D341Med (cell line): ENCODE results near the gene BCAP29.

Experiments used
- DNase-seq: peaks from one replicate; pipeline ENCODE4 v3.0.0; 2012; ENCODE audit warnings: low spot score

Gene BCAP29

GRCh38 chr7:107582875-107583274 lies 2.8 kb downstream of the BCAP29 start:
- no peak for DNase-seq

GRCh38 chr7:107584716-107585115 lies 4.7 kb downstream of the BCAP29 start:
- no peak for DNase-seq

DNA sequence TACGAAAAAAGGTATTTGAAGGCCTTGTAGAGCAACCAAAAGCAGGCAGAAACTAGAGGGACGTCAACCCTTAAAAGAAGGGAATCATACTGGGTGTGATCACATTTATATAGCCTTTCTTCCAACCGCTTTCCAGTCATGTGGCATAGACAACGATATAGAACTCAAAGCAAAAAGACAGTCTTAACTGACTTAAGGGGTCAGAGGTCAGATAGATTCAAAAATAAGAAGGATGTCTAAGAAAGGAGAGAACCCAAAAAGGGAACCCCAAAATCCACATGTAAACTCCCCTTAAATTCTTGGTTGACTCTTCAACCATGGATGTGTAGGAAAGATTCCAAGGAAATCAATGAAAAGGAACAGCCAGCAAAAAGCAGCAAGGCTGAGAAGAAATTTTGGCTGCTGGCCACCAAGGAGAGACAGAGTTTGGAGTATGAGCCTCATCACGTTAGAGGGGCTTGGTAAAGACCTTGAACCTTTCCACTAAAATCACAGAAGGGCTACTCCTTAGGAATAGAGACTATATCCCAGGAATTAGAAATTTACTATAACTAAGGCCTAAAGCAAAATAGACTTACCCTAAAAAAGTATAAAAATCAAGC lies 8.6 kb downstream of the BCAP29 start:
- DNase-seq = no peak

DNA sequence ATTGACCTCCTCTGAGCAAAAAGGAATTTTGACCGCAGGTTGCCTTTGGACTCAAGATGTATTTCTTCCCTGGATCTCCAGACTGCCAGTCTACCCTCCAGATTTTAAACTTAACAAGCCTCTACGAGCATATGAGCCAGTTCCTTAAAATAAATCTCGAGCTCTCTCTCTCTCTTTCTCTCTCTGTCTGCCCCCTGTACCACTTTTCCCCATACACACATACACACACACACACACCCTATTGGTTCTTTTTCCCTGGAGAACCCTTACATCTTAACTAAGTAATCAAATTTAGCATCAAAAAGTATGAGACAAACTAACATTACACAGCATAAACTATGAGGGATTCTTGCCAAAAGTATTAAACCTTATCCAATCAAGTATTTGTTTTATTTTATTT lies 11.4 kb downstream of the BCAP29 start:
- no peak for DNase-seq

DNA sequence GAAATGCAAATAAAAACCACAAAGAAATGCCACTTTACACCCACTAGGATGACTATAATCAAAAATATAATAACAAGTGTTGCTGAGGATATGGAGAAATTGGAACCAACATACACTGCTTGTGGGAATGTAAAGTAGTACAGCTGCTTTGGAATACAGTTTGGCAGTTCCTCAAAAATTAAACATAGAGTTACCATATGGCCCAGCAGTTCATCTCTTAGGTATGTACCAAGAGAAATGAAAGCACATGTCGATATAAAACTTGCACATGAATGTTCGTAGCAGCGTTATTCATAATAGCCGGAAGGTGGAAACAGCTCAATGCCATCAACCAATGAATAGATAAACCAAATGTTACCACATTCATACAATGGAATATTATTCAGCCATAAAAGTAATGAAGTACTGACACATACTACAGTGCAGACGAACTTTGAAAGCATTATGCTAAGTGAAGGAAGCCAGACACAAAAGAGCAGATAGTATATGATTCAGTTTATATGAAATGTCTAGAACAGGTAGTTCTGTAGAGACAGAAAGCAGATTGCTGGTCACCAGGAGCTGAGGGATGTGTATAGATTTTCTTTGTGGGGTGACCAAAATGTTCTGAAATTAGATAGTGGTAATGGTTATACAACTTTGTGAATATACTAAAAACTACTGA lies 12.4 kb downstream of the BCAP29 start:
- DNase-seq = no peak

DNA sequence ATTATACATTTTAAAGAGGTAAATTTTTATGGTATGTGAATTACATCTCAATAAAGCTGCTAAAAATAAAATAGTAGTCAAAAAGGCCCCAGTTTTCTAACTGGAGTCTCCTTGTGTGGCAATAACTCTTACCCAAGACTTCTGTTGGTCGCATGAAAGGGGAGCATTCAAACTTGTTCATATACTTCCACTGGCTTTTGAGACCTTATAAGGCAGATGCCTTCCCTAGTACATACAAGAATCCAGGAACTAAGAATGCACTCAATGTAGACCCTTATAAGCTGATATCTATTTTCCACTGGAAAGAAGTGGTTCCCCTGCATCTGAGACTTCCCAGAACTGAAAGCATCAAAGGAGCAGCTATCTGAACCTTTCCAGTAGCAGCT lies 13.0 kb downstream of the BCAP29 start:
- DNase-seq = no peak

DNA sequence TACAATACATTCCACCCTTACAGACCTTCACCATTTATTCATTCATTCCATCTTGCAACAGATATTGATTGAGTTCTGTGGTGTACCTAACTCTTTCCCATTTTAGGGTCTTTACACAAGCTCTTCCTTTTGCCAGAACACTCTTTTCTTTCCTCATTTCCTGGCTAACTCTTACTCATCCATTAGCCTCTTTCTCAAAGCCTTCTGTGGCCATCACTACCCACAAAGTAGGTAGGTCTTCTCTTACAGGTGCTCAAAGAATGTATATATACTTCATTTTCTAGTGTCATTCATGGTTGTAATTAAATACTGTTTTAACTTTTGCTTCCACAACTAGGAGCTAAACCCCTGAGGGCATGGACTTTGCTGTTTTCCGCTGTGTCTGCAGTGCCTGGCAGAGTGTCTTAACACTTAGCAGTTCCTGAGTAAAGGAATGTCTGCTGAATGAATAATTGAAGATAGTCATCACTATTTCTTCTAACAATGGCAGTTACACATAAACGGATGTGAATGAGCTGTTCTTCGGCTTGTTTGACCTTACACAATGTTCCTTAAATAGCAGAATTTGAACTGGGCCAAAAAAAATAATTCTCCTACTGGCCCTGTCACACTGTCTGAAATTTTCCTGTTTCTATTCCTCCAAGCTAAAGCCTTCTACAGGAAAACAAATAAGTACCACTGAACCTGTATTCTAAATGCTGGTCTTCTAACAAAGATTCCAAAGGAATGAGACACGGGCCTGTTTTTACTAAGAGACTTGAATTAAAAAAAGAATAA lies 15.1 kb downstream of the BCAP29 start:
- no peak for DNase-seq

DNA sequence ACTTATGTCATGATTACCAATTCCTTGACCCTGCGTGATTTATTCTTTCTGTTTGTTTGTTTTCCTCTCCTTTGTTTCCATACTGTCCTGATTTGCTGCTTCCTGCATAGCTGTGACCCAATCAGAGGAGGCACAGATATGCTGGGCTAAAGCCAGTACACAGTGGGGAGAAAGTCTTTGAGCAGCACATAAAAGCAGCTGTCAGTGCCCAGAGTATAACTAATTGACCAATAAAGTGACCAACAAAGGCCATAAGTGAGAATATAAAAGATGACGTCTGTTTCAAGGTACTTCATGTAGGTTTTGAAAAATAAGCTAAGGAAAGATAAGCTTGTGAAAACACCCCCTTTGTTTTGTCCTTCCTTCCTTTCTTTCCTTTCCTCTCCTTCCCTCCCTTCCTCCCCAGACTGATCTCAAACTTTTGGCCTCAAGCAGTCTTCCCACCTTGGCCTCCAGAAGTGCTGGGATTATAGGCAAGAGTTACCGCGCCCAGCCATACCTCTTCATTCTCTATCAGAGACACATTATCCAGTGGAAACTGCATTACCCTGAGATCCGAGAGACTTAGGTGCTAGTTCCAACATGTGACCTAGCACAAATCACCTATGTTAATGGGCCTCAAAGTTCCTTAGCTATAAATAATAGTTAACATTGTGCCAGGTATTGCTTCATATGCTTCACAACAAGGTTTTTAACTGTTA lies 17.0 kb downstream of the BCAP29 start:
- DNase-seq = no peak

DNA sequence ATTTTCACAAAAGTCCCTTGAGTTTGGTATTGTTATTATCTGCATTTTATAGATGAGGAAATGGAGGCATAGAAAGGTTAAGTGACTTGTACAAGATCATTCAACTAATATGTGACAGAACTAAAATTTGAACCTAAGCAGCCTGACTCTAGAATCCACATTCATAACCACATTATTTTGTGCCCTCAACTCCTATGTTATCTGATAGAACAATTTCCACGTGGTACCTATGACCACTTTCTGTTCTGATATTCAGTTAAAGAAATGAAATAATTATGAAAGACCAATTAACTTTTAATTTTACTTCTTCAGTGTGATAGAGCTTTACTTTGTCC lies 17.5 kb downstream of the BCAP29 start:
- no peak for DNase-seq

DNA sequence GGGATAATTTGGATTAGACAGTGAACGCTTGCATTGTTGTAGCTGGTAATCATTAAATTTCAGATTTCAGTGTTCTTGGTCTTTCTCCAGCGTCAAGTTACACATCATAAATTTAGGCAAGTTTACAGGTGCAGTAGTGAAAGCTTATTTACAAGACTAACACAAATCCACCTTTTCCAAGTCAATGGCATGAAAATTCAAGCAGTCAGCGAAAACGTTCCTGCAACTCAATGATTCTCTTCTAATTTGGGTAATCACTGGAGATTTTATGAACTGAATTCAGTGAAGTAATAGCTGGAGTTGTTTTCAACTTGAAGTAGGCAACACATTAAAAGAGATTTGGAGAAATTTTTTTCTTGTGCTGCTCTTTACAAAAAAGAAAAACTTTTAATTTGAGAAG lies 17.9 kb downstream of the BCAP29 start:
- DNase-seq = no peak

DNA sequence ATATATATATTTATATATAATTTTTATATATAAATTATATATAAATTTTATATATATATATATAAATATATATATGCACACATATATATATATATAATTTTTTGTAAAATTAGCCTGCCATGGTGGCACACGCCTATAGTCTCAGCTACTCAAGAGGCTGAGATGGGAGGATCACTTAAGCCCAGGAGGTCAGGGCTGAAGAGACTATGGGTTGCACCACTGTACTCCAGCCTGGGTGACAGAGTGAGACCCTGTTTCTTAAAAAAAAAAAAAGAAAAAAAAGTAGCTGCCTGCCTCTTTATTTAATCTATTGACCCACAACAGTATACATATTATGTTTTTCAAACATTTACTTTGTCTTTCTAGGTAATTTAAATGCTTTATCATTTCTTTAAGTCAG lies 19.2 kb downstream of the BCAP29 start:
- DNase-seq = no peak

DNA sequence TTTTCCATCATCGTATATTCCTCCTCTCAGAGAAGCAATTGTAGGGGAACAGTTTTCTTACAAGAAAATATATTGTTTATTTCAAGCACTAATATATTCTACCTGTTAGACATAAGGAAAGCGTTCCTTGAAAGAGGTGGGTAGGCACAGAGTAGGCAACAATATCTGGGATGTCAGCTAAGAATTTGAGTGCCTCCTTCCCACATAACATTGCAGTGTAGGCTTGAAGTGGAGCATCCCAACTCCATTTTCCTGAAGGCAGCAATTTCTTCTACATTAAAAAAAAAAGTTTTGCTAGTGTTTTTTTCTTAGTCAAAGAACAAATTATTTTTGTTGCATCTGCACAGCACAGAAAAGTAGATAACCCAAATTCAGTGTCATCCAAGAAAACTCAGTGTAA lies 20.8 kb downstream of the BCAP29 start:
- DNase-seq = no peak

GRCh38 chr7:107605218-107605815 lies 25.3 kb downstream of the BCAP29 start:
- no peak for DNase-seq

DNA sequence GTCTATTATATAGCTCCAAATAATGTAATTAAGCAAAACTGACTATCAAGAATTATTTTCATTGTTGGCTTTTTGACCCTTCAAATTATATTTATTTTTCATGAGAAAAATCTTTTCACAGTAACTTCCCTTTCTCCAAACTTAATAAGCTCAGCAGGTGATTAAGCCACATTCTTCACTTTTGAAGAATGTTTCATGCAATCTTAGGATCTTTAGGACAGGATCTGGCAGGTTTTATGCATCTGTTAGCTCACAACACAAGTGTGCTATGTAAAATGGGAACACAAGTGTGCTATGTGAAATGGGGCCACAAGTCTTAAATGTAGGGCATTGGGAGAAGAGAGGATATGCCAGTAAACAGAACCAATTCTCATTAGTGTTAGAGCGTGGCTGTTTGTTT lies 26.3 kb downstream of the BCAP29 start:
- DNase-seq = no peak

DNA sequence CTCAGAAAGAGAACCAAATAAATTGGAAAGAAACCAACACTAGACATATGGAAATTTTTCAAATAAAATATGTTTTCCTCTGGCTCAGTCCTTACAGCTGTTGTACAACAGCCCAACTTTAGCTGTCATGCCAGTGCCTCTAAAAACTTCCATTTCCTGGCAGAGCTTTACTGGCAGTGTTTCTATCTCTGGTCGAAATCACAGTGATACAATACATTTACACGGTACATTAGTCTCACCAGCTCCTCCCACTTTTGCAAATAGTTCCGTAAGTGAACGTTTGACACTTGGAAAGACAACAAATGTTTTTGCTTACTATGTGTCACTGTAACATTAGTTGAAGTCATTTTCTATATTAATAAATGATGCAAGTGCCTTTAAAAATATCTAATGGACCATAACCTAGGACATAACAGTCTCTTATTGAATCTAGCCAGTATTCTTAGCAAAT lies 29.8 kb downstream of the BCAP29 start:
- no peak for DNase-seq

DNA sequence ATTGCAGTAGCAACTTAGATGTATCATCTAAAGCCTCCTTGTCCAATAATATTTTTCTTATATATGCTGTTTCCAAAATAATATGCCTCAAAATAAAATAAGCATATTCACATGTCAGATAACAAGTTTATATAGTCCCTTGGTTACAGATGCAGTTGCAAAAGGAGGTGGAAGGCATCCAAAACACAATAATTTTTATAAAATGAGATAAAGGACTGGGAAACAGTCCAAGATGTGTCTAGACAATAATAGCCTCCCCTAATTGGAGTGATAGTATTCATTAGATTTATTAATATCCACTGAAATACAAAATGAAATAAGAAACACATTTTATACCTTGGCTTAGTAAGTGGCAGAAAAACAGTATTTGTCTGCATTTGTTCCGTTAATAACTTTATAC lies 30.3 kb downstream of the BCAP29 start:
- DNase-seq = no peak

DNA sequence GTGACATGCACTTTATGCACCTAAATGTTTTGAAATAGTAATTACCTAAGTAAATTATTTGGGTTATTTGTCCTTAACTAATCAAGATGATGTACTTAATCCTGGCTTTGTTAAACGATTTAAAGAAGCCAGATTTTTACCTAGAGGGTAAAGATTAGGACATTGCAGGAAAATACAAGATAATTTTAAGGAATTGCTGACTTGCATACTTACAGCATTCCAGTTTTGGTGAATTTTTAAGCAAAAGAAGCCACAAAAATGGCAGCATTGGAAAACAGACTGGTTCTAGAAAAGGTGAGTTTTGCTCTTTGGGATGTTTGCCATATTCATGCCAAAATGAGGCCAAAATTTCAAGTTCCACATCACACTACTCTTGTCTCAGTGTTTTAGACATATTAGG lies 33.4 kb downstream of the BCAP29 start:
- no peak for DNase-seq

DNA sequence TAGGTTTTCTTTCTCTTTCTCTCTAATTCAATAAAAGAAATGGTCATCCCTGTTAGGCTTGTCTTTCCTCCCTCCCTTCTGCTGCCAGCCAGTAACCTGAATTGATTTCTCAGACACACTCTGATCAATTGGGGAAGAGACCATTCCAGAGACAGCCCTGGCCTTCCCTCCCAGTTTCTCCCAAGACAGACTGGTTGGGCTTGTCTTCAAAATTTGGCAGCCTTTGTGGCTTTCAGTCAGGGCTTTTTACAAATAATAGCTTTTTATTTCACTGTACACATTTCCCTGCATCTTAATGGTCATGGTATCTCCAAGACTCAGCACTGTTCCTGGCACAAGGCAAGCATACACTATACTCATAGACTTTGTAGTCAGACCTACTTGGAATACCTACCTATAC lies 33.9 kb downstream of the BCAP29 start:
- no peak for DNase-seq

DNA sequence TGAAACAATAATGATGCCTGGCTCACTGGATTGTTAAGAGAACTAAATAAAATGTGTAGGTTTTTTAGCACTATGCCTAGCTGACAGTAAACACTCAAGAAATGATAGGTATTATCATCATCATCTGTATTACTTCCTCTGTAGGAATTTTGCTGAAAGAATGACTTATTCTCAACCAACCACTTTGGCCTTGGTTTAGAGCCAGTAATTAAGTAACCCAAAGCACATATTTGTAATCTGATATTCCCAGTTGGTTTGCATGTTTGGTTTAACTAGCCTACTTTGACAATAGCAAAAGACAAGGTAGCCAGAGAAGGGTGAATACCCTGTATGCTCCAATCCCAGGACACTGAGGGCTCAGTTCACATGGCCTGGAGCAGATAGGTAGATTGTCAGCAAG lies 34.4 kb downstream of the BCAP29 start:
- DNase-seq = no peak

DNA sequence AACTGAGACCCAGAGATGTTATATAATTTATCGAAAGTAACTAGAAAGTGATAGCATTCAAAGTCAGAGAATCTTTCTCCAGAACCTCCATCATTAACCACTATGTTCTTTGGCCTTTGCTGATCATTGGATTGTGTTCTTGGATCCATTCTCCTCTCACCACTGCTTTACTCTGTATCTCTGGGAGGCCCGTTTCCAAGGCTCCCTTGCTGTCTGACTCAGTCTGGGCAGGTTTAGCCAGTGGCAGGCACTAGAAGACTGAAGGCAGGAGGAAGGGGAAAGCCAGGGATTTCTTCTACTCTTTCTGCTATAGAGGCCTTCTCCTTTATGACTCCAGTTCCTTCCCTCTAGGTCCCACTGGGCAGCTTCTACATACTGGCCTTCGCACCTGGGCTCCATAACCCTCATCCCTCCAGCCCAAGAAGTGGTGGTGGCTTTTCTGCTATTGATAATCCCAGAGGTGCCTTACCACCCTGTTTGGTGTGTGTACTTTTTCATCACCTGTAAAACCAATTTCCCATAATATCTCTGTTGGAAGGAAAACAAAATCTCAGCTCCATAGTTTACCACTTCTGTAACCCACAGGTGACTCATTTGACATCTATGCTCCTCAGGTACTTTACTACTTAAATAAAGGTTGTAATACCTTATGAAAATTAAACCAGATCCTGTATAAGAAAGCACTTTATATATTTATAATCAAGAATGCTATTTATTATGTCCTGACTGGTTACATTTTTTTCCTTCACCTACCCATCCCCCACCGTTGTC lies 36.0 kb downstream of the BCAP29 start:
- DNase-seq = no peak

GRCh38 chr7:107622429-107622828 lies 42.4 kb downstream of the BCAP29 start:
- DNase-seq = no peak

- no peak for DNase-seq
These were observed 42.8 kb downstream of the BCAP29 start for GRCh38 chr7:107622894-107623293.
